ENCODE measurements around the gene HTT.

HTT gene

GRCh38 chr4:3074078-3074845, at the start of gene HTT, which contains the start of gene HTT-AS:
HTT (plus strand) TSS chr4:3074681; CDS start chr4:3074826, 145 bp downstream.
HTT-AS (minus strand) TSS chr4:3074538.
- Histone ChIP-seq H3K27ac (ENCODE audit: low read length) (no peak within 1 kb of the TSS), H3K4me3 (ENCODE audit: low read length) (peak within 1 kb of the TSS; percentile 86), H3K4me1 (ENCODE audit: control insufficient read depth, insufficient read depth, low read length) (no peaks in the 10 kb centered on the region), H3K27me3 (ENCODE audit: control insufficient read depth, insufficient read depth, low read length) (no peaks in the 10 kb centered on the region), H3K36me3 (ENCODE audit: control insufficient read depth, insufficient read depth, low read length) (no peaks in the 10 kb centered on the region), H3K9me3 (ENCODE audit: control insufficient read depth, insufficient read depth, low read length) (no peaks in the 10 kb centered on the region)
- DNase-seq (ENCODE audit: low read depth, low spot score): peak; percentile 71
- no CpG with 5 or more reads among the region's 81 CpGs for WGBS (ENCODE audit: insufficient coverage, insufficient read length)

- no peaks in the 10 kb centered on the region for H3K36me3 ChIP-seq (ENCODE audit: control insufficient read depth, insufficient read depth, low read length)
- H3K27me3 ChIP-seq (ENCODE audit: control insufficient read depth, insufficient read depth, low read length): no peaks in the 10 kb centered on the region
- no peak overlapping the region for H3K27ac ChIP-seq (ENCODE audit: low read length)
- H3K4me3 ChIP-seq (ENCODE audit: low read length): no peak overlapping the region
- 0 out of 2 replicates have a peak, but pooled peaks cover 3% of the 10 kb centered on the region for H3K4me1 ChIP-seq (ENCODE audit: control insufficient read depth, insufficient read depth, low read length)
- no CpG with 5 or more reads among the region's 21 CpGs for WGBS (ENCODE audit: insufficient coverage, insufficient read length)
- H3K9me3 ChIP-seq (ENCODE audit: control insufficient read depth, insufficient read depth, low read length): no peaks in the 10 kb centered on the region
- DNase-seq (ENCODE audit: low read depth, low spot score): no peak
Observed at GRCh38 chr4:3025881-3026280, 48.6 kb upstream of the HTT start.

- DNase-seq (ENCODE audit: low read depth, low spot score): no peak
- Histone ChIP-seq H3K36me3 (ENCODE audit: control insufficient read depth, insufficient read depth, low read length) (no peaks in the 10 kb centered on the region), H3K27ac (ENCODE audit: low read length) (no peak overlapping the region), H3K9me3 (ENCODE audit: control insufficient read depth, insufficient read depth, low read length) (no peaks in the 10 kb centered on the region), H3K27me3 (ENCODE audit: control insufficient read depth, insufficient read depth, low read length) (no peaks in the 10 kb centered on the region), H3K4me1 (ENCODE audit: control insufficient read depth, insufficient read depth, low read length) (no peaks in the 10 kb centered on the region), H3K4me3 (ENCODE audit: low read length) (no peak overlapping the region)
- WGBS (ENCODE audit: insufficient coverage, insufficient read length): no CpG with 5 or more reads among the region's 9 CpGs
Observed at GRCh38 chr4:3026540-3026939, 47.9 kb upstream of the HTT start.

GRCh38 chr4:3029464-3029863, 45.0 kb upstream of the HTT start:
- no peak overlapping the region for H3K4me3 ChIP-seq (ENCODE audit: low read length)
- H3K27ac ChIP-seq (ENCODE audit: low read length): no peak overlapping the region
- H3K4me1 ChIP-seq (ENCODE audit: control insufficient read depth, insufficient read depth, low read length): no peaks in the 10 kb centered on the region
- DNase-seq (ENCODE audit: low read depth, low spot score): no peak
- no peaks in the 10 kb centered on the region for H3K36me3 ChIP-seq (ENCODE audit: control insufficient read depth, insufficient read depth, low read length)
- WGBS (ENCODE audit: insufficient coverage, insufficient read length): no CpG with 5 or more reads among the region's 9 CpGs
- no peaks in the 10 kb centered on the region for H3K9me3 ChIP-seq (ENCODE audit: control insufficient read depth, insufficient read depth, low read length)
- H3K27me3 ChIP-seq (ENCODE audit: control insufficient read depth, insufficient read depth, low read length): no peaks in the 10 kb centered on the region

GRCh38 chr4:3030566-3031356, 43.7 kb upstream of the HTT start:
- Histone ChIP-seq H3K36me3 (ENCODE audit: control insufficient read depth, insufficient read depth, low read length) (no peaks in the 10 kb centered on the region), H3K4me1 (ENCODE audit: control insufficient read depth, insufficient read depth, low read length) (no peaks in the 10 kb centered on the region), H3K27me3 (ENCODE audit: control insufficient read depth, insufficient read depth, low read length) (no peaks in the 10 kb centered on the region), H3K9me3 (ENCODE audit: control insufficient read depth, insufficient read depth, low read length) (no peaks in the 10 kb centered on the region), H3K4me3 (ENCODE audit: low read length) (no peak overlapping the region), H3K27ac (ENCODE audit: low read length) (no peak overlapping the region)
- no peak for DNase-seq (ENCODE audit: low read depth, low spot score)
- no CpG with 5 or more reads among the region's 18 CpGs for WGBS (ENCODE audit: insufficient coverage, insufficient read length)

- DNase-seq (ENCODE audit: low read depth, low spot score): no peak
- no peaks in the 10 kb centered on the region for H3K27me3 ChIP-seq (ENCODE audit: control insufficient read depth, insufficient read depth, low read length)
- no peak overlapping the region for H3K27ac ChIP-seq (ENCODE audit: low read length)
- no peaks in the 10 kb centered on the region for H3K4me1 ChIP-seq (ENCODE audit: control insufficient read depth, insufficient read depth, low read length)
- no peaks in the 10 kb centered on the region for H3K9me3 ChIP-seq (ENCODE audit: control insufficient read depth, insufficient read depth, low read length)
- no peaks in the 10 kb centered on the region for H3K36me3 ChIP-seq (ENCODE audit: control insufficient read depth, insufficient read depth, low read length)
- H3K4me3 ChIP-seq (ENCODE audit: low read length): no peak overlapping the region
- WGBS (ENCODE audit: insufficient coverage, insufficient read length): no CpG with 5 or more reads among the region's 12 CpGs
Observed at GRCh38 chr4:3031357-3032082, 43.0 kb upstream of the HTT start.

- WGBS (ENCODE audit: insufficient coverage, insufficient read length): no CpG with 5 or more reads among the region's 8 CpGs
Observed at GRCh38 chr4:3034231-3034630, 40.2 kb upstream of the HTT start.

GRCh38 chr4:3035249-3035648, 39.2 kb upstream of the HTT start:
- H3K4me1 ChIP-seq (ENCODE audit: control insufficient read depth, insufficient read depth, low read length): no peaks in the 10 kb centered on the region
- no peak overlapping the region for H3K4me3 ChIP-seq (ENCODE audit: low read length)
- no peaks in the 10 kb centered on the region for H3K36me3 ChIP-seq (ENCODE audit: control insufficient read depth, insufficient read depth, low read length)
- H3K27ac ChIP-seq (ENCODE audit: low read length): no peak overlapping the region
- no peak for DNase-seq (ENCODE audit: low read depth, low spot score)
- H3K9me3 ChIP-seq (ENCODE audit: control insufficient read depth, insufficient read depth, low read length): no peaks in the 10 kb centered on the region
- H3K27me3 ChIP-seq (ENCODE audit: control insufficient read depth, insufficient read depth, low read length): no peaks in the 10 kb centered on the region
- WGBS (ENCODE audit: insufficient coverage, insufficient read length): no CpG with 5 or more reads among the region's 8 CpGs

More at GRCh38 chr4:3034231-3034630, 40.2 kb upstream of the HTT start:
- Histone ChIP-seq H3K27ac (ENCODE audit: low read length) (no peak overlapping the region), H3K4me3 (ENCODE audit: low read length) (no peak overlapping the region), H3K27me3 (ENCODE audit: control insufficient read depth, insufficient read depth, low read length) (no peaks in the 10 kb centered on the region), H3K4me1 (ENCODE audit: control insufficient read depth, insufficient read depth, low read length) (no peaks in the 10 kb centered on the region), H3K9me3 (ENCODE audit: control insufficient read depth, insufficient read depth, low read length) (no peaks in the 10 kb centered on the region), H3K36me3 (ENCODE audit: control insufficient read depth, insufficient read depth, low read length) (no peaks in the 10 kb centered on the region)
- DNase-seq (ENCODE audit: low read depth, low spot score): no peak

GRCh38 chr4:3035674-3036073, 38.8 kb upstream of the HTT start:
- Histone ChIP-seq H3K9me3 (ENCODE audit: control insufficient read depth, insufficient read depth, low read length) (no peaks in the 10 kb centered on the region), H3K27me3 (ENCODE audit: control insufficient read depth, insufficient read depth, low read length) (no peaks in the 10 kb centered on the region), H3K4me3 (ENCODE audit: low read length) (no peak overlapping the region), H3K27ac (ENCODE audit: low read length) (no peak overlapping the region), H3K36me3 (ENCODE audit: control insufficient read depth, insufficient read depth, low read length) (no peaks in the 10 kb centered on the region), H3K4me1 (ENCODE audit: control insufficient read depth, insufficient read depth, low read length) (no peaks in the 10 kb centered on the region)
- no peak for DNase-seq (ENCODE audit: low read depth, low spot score)
- WGBS (ENCODE audit: insufficient coverage, insufficient read length): no CpG with 5 or more reads among the region's 6 CpGs
